HAP-1 (cell line): ENCODE measurements around the gene GTF3C4.
A peak's percentile ranks its signal among the peaks of the same experiment; 100 is the strongest.
"Not testable (repeated sequence)": the region's sequence is repeated elsewhere in the genome, so short reads cannot be mapped to it uniquely, and the experiment has no call there.

Experiments used
- DNase-seq, 2 experiments: peaks; one replicate each; pipeline ENCODE4 v3.0.0-alpha.2; 2016 to 2020; ENCODE audit warnings: low spot score in 2 of 2
- H3K27me3 ChIP-seq: fragments of 250-450 bp; sonication (Bioruptor Pico); 2 replicates; pipeline ENCODE4 v1.5.1; 2020; ENCODE audit warnings: low read depth, mild to moderate bottlenecking, moderate library complexity
- H3K36me3 ChIP-seq: fragments of 250-450 bp; sonication (Bioruptor Pico); replicated peaks from 2 replicates; pipeline ENCODE4 v1.5.1; 2020; ENCODE audit warnings: mild to moderate bottlenecking
- H3K4me1 ChIP-seq: fragments of 250-450 bp; sonication (Bioruptor Pico); 2 replicates; pipeline ENCODE4 v1.5.1; 2020; ENCODE audit warnings: mild to moderate bottlenecking
- H3K4me3 ChIP-seq: fragments of 250-450 bp; sonication (Bioruptor Pico); 2 replicates; pipeline ENCODE4 v1.5.1; 2020; ENCODE audit warnings: mild to moderate bottlenecking, moderate library complexity
- H3K9me3 ChIP-seq: fragments of 250-450 bp; sonication (Bioruptor Pico); 2 replicates; pipeline ENCODE4 v1.5.1; 2020; ENCODE audit warnings: mild to moderate bottlenecking, moderate library complexity
- in situ Hi-C: fragments of 300-500 bp; cut with MboI; formaldehyde crosslinking; loops from 3 replicates; pipeline ENCODE4 v1.14.3; 2020; ENCODE audit warnings: low sequenced_read_pairs, inconsistent platforms, mixed read lengths

Gene GTF3C4

GRCh38 chr9:132698989-132699388, 28.7 kb downstream of the GTF3C4 start:
- in situ Hi-C loops = no loop called here
- H3K36me3 ChIP-seq = no peaks in the 10 kb centered on the region
- H3K9me3 ChIP-seq = peaks cover 7% of the 10 kb centered on the region

DNA sequence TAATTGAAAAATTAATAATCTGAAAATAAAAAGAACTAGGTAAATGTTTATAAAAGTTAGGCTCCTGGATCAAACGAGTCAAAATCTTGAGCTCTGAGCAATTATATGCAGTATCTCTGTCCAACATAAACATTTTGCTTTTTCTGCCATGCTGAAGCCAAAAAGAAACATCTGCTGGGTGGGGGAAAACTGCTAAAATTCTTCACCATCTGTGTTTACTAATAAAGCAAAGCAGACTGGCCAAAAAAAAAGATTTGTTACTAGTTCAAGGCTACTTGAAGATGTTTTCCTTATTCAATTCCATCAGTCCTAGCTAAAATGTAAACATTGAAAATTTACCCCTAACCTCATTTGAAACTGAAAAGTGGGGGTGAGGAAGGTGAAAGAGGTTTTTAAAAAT, 29.7 kb downstream of the GTF3C4 start:
- Histone ChIP-seq H3K9me3 (peaks cover 7% of the 10 kb centered on the region), H3K4me1 (no peaks in the 10 kb centered on the region), H3K4me3 (no peak overlapping the region), H3K36me3 (no peaks in the 10 kb centered on the region), H3K27me3 (no peaks in the 10 kb centered on the region)
- in situ Hi-C loops = no loop called here
- no peak for DNase-seq

More at GRCh38 chr9:132698989-132699388, 28.7 kb downstream of the GTF3C4 start:
- no peak for DNase-seq
- no peaks in the 10 kb centered on the region for H3K4me1 ChIP-seq
- H3K4me3 ChIP-seq = no peak overlapping the region
- H3K27me3 ChIP-seq = no peaks in the 10 kb centered on the region

DNA sequence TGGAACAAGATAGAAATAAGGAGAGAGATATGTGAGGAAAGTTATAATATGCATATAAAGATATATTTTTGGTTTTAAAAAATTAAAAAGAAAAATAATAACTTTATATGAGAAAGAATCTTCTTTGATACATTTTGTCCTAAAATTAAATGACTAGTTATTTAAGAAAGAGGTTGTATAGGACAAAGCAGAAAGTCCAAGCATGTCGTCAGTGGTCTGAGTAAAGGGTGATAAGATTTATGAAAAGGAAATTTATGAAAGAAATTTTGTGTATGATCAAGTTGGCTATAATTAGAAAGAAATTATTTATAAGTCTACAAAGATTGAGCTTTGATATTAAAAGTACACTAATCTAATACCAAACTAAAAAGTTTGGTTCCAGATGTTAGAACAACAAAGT, 32.0 kb downstream of the GTF3C4 start:
- H3K27me3 ChIP-seq = no peaks in the 10 kb centered on the region
- H3K4me1 ChIP-seq = no peaks in the 10 kb centered on the region
- H3K36me3 ChIP-seq = no peaks in the 10 kb centered on the region
- H3K9me3 ChIP-seq = peaks cover 7% of the 10 kb centered on the region
- no peak overlapping the region for H3K4me3 ChIP-seq
- no peak for DNase-seq
- in situ Hi-C loops = no loop called here

GRCh38 chr9:132703336-132703735, 33.1 kb downstream of the GTF3C4 start:
- Histone ChIP-seq H3K36me3 (no peaks in the 10 kb centered on the region), H3K9me3 (peaks cover 7% of the 10 kb centered on the region), H3K4me1 (no peaks in the 10 kb centered on the region), H3K27me3 (no peaks in the 10 kb centered on the region), H3K4me3 (no peak overlapping the region)
- in situ Hi-C loops = no loop called here
- DNase-seq = no peak

DNA sequence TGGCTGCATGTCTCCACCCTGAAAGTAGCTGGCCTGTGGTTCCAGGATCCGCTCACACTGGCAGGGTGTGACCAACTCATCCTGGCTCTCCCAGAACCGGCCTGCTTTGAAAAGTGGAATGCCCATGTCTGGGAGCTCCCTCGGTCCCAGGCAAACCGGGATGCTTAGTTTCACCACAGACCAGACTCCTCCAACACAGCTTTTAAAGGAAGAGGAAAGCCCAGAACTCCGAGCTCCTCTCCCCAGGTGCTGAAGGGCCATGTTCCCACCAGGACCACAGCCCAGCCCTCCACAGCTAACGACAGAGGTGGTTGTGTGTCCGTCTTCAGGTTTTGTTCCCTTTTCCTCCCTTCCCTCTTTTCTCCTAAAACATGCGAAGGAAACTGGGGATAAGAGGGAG, 38.0 kb downstream of the GTF3C4 start:
- no peak for DNase-seq
- Histone ChIP-seq H3K4me3 (no peak overlapping the region), H3K4me1 (no peaks in the 10 kb centered on the region), H3K27me3 (no peaks in the 10 kb centered on the region; the same call in 1 of the 2 replicates), H3K36me3 (no peaks in the 10 kb centered on the region), H3K9me3 (no peaks in the 10 kb centered on the region)
- in situ Hi-C loops = no loop called here

DNA sequence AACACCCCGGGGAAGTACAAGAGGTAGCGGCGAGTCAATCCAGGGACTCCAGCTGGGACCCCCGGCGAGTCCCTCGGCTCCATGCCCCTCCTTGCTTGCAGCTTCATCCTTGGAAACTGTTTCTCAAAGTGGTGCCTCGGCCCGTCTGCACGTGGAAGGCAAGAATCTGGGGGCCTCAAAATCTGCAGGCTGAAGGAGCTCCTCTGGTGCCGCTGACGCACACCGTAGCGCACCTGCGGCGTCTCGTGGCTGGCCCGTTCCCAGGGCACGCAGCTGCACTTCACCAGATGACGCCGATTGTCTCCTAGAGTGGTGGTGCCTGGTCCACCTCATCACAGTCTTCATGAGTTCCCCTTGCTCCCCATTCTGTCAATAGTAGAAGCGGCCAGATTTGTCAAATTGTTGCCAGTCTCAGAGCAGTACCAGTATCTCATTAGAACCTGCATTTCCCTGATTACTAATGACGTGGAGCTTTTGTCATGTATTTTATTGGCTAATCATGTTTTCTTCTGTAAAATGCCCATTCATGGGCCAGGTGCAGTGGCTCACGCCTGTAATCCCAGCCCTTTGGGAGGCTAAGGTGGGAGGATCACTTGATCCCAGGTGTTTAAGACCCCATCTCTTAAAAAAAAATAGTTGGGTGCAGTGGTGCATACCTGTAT, 38.6 kb downstream of the GTF3C4 start:
- H3K4me3 ChIP-seq = no peak overlapping the region
- no peaks in the 10 kb centered on the region for H3K9me3 ChIP-seq
- no peak for DNase-seq
- H3K27me3 ChIP-seq = no peaks in the 10 kb centered on the region; the same call in 1 of the 2 replicates
- H3K4me1 ChIP-seq = no peaks in the 10 kb centered on the region
- no peaks in the 10 kb centered on the region for H3K36me3 ChIP-seq
- in situ Hi-C loops = no loop called here

DNA sequence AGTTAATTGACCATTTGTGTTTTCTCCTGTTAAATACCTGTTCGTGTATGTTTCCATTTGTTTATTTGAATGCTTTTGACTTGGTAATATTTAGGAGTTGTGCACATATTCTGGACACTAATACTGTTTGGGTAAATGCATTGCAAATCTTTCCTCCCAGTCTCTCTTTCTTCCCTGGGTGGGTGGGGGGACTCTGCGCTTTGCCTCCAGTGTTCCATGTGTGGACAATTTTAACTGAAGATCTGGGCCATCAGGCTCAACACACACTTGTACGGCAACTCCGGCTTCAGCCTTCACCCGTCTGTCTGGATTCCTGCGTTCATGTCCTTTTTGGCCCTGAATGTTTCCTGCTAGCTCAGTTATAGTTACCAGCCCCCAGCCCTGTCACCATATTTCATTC, 40.1 kb downstream of the GTF3C4 start:
- no peaks in the 10 kb centered on the region for H3K9me3 ChIP-seq
- peak in 1 of 2 experiments; percentile 16 for DNase-seq
- H3K36me3 ChIP-seq = no peaks in the 10 kb centered on the region
- H3K27me3 ChIP-seq = no peaks in the 10 kb centered on the region; the same call in 1 of the 2 replicates
- H3K4me1 ChIP-seq = no peaks in the 10 kb centered on the region
- in situ Hi-C loops = no loop called here
- H3K4me3 ChIP-seq = no peak overlapping the region

- H3K9me3 ChIP-seq, H3K4me3 ChIP-seq, H3K27me3 ChIP-seq, H3K36me3 ChIP-seq, H3K4me1 ChIP-seq, in situ Hi-C loops, DNase-seq: not testable (repeated sequence)
Observed at GRCh38 chr9:132711152-132711551, 40.9 kb downstream of the GTF3C4 start.

DNA sequence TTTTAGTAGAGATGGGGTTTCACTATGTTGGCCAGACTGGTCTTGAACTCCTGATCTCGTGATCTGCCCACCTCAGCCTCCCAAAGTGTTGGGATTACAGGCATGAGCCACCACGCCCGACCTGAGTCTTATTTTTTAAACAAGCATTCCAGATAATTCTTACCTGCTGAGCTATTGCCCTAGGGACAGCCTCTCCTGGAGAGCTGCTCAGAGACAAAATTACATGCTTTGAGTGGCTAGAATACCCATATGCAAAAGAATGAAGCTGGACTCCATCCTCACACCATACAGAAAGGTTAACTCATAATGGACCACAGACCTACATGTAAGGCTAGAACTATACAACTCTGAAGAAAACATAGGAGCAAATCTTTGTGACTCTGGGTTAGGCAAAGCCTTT, 41.6 kb downstream of the GTF3C4 start:
- H3K36me3 ChIP-seq = no peaks in the 10 kb centered on the region
- no peak overlapping the region for H3K4me3 ChIP-seq
- in situ Hi-C loops = no loop called here
- no peaks in the 10 kb centered on the region for H3K9me3 ChIP-seq
- no peaks in the 10 kb centered on the region; the same call in 1 of the 2 replicates for H3K27me3 ChIP-seq
- DNase-seq = no peak
- no peaks in the 10 kb centered on the region for H3K4me1 ChIP-seq

DNA sequence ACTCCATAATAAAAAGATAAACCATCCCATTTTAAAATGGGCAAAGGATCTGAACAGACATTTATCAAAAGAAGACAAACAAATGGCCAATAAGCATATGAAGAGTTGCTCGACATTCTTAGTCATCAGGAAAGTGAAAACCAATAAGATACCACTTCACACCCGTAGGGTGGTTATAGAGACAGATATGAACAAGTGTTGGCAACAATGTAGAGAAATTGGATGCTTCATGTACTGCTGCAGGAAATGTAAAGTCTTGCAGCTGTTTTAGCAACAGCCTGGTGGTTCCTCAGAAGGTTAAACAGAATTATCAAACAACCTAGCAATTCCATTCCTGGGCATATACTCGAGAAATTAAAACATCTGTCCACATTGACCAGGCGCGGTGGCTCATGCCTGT, 42.5 kb downstream of the GTF3C4 start:
- no peak for DNase-seq
- in situ Hi-C loops = no loop called here
- no peaks in the 10 kb centered on the region for H3K36me3 ChIP-seq
- peaks cover 3% of the 10 kb centered on the region for H3K27me3 ChIP-seq
- H3K9me3 ChIP-seq = no peaks in the 10 kb centered on the region
- H3K4me1 ChIP-seq = no peaks in the 10 kb centered on the region
- H3K4me3 ChIP-seq = no peak overlapping the region

DNA sequence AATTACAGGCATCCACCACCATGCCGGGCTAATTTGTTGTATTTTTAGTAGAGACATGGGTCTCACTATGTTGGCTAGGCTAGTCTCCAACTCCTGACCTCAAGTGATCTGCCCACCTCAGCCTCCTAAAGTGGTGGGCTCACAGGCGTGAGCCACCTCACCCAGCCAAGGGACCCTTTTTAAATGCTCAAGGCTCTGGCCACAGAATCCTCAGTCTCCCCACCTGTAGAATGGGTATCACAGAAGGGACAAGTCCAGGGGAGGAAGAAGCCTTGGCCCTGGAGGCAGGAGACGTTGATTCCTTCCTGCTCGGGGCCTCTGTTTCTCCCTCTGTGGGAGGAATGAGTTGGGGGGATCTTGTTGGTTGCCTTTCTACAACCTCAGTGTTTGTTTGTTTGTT, 45.7 kb downstream of the GTF3C4 start:
- in situ Hi-C loops = no loop called here
- peaks cover 7% of the 10 kb centered on the region; the same call in 1 of the 2 replicates for H3K27me3 ChIP-seq
- H3K4me1 ChIP-seq = no peaks in the 10 kb centered on the region
- no peaks in the 10 kb centered on the region for H3K9me3 ChIP-seq
- no peak for DNase-seq
- H3K4me3 ChIP-seq = no peak overlapping the region
- H3K36me3 ChIP-seq = no peaks in the 10 kb centered on the region

- Histone ChIP-seq H3K4me1 (no peaks in the 10 kb centered on the region), H3K27me3 (peaks cover 7% of the 10 kb centered on the region; the same call in 1 of the 2 replicates), H3K36me3 (no peaks in the 10 kb centered on the region), H3K4me3 (no peak overlapping the region), H3K9me3 (no peaks in the 10 kb centered on the region)
- in situ Hi-C loops = no loop called here
- DNase-seq = no peak
Observed at GRCh38 chr9:132717326-132717945, 47.2 kb downstream of the GTF3C4 start.

DNA sequence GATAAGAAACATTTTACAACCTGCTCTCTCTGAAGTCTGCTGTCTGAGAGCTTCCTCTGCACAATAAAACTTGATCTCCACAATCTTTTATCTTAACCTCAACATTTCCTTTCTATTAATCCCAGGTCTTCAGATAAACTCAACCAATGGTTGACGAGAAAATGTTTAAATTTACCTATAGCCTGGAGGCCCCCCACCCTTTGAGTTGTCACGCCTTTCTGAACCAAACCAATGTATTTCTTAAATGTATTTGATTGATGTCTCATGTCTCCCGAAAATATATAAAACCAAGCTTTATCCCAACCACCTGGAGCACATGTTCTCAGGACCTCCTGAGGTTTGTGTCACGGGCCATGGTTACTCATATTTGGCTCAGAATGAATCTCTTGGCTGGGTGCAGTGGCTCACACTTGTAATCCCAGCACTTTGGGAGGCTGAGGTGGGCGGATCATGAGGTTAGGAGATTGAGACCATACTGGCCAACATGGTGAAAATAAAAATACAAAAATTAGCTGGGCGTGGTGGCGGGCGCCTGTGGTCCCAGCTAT, 48.2 kb downstream of the GTF3C4 start:
- in situ Hi-C loops, H3K9me3 ChIP-seq, H3K4me3 ChIP-seq, H3K27me3 ChIP-seq, H3K36me3 ChIP-seq, H3K4me1 ChIP-seq, DNase-seq: not testable (repeated sequence)

DNA sequence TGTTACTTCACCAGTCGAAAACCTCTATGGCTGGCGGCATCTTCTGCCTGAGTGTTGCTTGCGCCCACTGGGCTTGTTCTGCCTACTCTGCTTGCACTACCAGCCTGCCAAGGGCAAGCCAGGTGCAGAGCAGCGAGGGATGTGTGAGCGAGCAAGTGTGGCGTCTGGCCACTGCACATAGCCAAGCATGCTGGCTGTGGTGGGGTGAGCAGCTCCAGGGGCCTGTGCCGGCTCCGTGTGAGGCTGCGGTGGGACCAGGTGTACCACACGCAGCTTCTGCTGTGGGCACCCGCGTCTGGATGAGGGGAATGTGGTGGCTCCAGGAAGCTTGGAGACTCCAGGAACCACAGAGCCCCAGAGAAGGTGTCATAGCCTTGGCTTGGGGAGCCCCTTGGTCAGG, 51.4 kb downstream of the GTF3C4 start:
- DNase-seq = no peak
- Histone ChIP-seq H3K4me1 (no peaks in the 10 kb centered on the region), H3K36me3 (no peaks in the 10 kb centered on the region), H3K4me3 (no peak overlapping the region), H3K27me3 (peaks cover 7% of the 10 kb centered on the region; the same call in 1 of the 2 replicates), H3K9me3 (no peaks in the 10 kb centered on the region)
- in situ Hi-C loops = no loop called here
